NT2/D1 (cell line): ENCODE measurements around the gene BAZ2B.

ENCODE experiments used
- DNase-seq: peaks from one replicate; pipeline ENCODE4 v3.0.0-alpha.2; 2011; ENCODE audit warnings: low read depth, low spot score
- H3K27me3 ChIP-seq: 2 replicates; pipeline ENCODE4 v1.6.0; 2011; ENCODE audit warnings: mild to moderate bottlenecking; ENCODE audit not compliant: insufficient read length, insufficient read depth
- H3K36me3 ChIP-seq: 2 replicates; pipeline ENCODE4 v1.6.1; 2011; ENCODE audit warnings: mild to moderate bottlenecking, low read length, mixed read lengths; ENCODE audit not compliant: insufficient read depth, insufficient read length
- H3K4me1 ChIP-seq: 2 replicates; pipeline ENCODE4 v1.5.1; 2011; ENCODE audit not compliant: insufficient read depth, insufficient read length
- H3K4me3 ChIP-seq: 2 replicates; pipeline ENCODE4 v1.5.1; 2011; ENCODE audit warnings: low read depth; ENCODE audit not compliant: insufficient read length
- H3K9ac ChIP-seq: 2 replicates; pipeline ENCODE4 v1.6.0; 2011; ENCODE audit warnings: low read depth; ENCODE audit not compliant: insufficient read length
- H3K9me3 ChIP-seq: 2 replicates; pipeline ENCODE4 v1.5.1; 2011; ENCODE audit warnings: mild to moderate bottlenecking, low read length; ENCODE audit not compliant: insufficient read depth
- SUZ12 ChIP-seq: IDR thresholded peaks from 2 replicates; pipeline ENCODE4 v1.6.1; 2011; ENCODE audit not compliant: insufficient read length, insufficient read depth; ENCODE audit errors: extremely low read depth
- YY1 ChIP-seq: IDR thresholded peaks from 2 replicates; pipeline ENCODE4 v1.6.1; 2011; ENCODE audit not compliant: insufficient read length, insufficient read depth
- ZNF274 ChIP-seq: IDR thresholded peaks from 2 replicates; pipeline ENCODE4 v1.6.1; 2011; ENCODE audit warnings: mild to moderate bottlenecking, low read depth, low read length

BAZ2B gene

GRCh38 chr2:159648643-159649042, 32.3 kb upstream of the BAZ2B start:
- no peak for DNase-seq
- Histone ChIP-seq H3K9ac (no peak overlapping the region), H3K4me3 (no peak overlapping the region), H3K9me3 (peaks cover 20% of the 10 kb centered on the region; the same call in 1 of the 2 replicates), H3K36me3 (no peaks in the 10 kb centered on the region), H3K4me1 (no peaks in the 10 kb centered on the region), H3K27me3 (no peaks in the 10 kb centered on the region)
- TF ChIP-seq SUZ12 = no peak
- no peak for TF ChIP-seq ZNF274
- no peak for TF ChIP-seq YY1

- Histone ChIP-seq H3K4me1 (no peaks in the 10 kb centered on the region), H3K9ac (no peak overlapping the region), H3K36me3 (no peaks in the 10 kb centered on the region), H3K27me3 (no peaks in the 10 kb centered on the region), H3K9me3 (peaks cover 20% of the 10 kb centered on the region; the same call in 1 of the 2 replicates), H3K4me3 (no peak overlapping the region)
- TF ChIP-seq SUZ12 (no peak), ZNF274 (no peak), YY1 (no peak)
- no peak for DNase-seq
These were observed 31.3 kb upstream of the BAZ2B start for GRCh38 chr2:159647667-159648066.

GRCh38 chr2:159640176-159640575, 23.8 kb upstream of the BAZ2B start:
- TF ChIP-seq ZNF274 (no peak), YY1 (no peak), SUZ12 (no peak)

GRCh38 chr2:159639712-159640111, 23.4 kb upstream of the BAZ2B start:
- H3K9ac ChIP-seq = no peak overlapping the region
- DNase-seq = no peak
- no peak overlapping the region for H3K4me3 ChIP-seq
- H3K4me1 ChIP-seq = no peaks in the 10 kb centered on the region
- no peak for TF ChIP-seq ZNF274
- TF ChIP-seq YY1 = no peak
- no peak for TF ChIP-seq SUZ12
- H3K36me3 ChIP-seq = no peaks in the 10 kb centered on the region
- H3K27me3 ChIP-seq = no peaks in the 10 kb centered on the region
- H3K9me3 ChIP-seq = peaks cover 10% of the 10 kb centered on the region; the same call in 1 of the 2 replicates

More at GRCh38 chr2:159640176-159640575, 23.8 kb upstream of the BAZ2B start:
- Histone ChIP-seq H3K9ac (no peak overlapping the region), H3K9me3 (peaks cover 15% of the 10 kb centered on the region; the same call in 1 of the 2 replicates), H3K4me1 (no peaks in the 10 kb centered on the region), H3K36me3 (no peaks in the 10 kb centered on the region), H3K4me3 (no peak overlapping the region), H3K27me3 (no peaks in the 10 kb centered on the region)
- DNase-seq = no peak

GRCh38 chr2:159639071-159639470, 22.7 kb upstream of the BAZ2B start:
- TF ChIP-seq ZNF274 = no peak
- TF ChIP-seq SUZ12 = no peak
- TF ChIP-seq YY1 = no peak
- no peak for DNase-seq
- no peaks in the 10 kb centered on the region for H3K4me1 ChIP-seq
- H3K9me3 ChIP-seq = peaks cover 3% of the 10 kb centered on the region; the same call in 1 of the 2 replicates
- H3K27me3 ChIP-seq = no peaks in the 10 kb centered on the region
- no peak overlapping the region for H3K9ac ChIP-seq
- H3K4me3 ChIP-seq = no peak overlapping the region
- H3K36me3 ChIP-seq = no peaks in the 10 kb centered on the region

GRCh38 chr2:159637988-159638501, 21.7 kb upstream of the BAZ2B start:
- H3K27me3 ChIP-seq = no peaks in the 10 kb centered on the region
- TF ChIP-seq YY1 (no peak), SUZ12 (no peak), ZNF274 (no peak)
- no peaks in the 10 kb centered on the region for H3K36me3 ChIP-seq
- H3K4me1 ChIP-seq = no peaks in the 10 kb centered on the region
- H3K4me3 ChIP-seq = no peak overlapping the region
- no peaks in the 10 kb centered on the region for H3K9me3 ChIP-seq
- no peak for DNase-seq
- no peak overlapping the region for H3K9ac ChIP-seq

- no peak for DNase-seq
- no peaks in the 10 kb centered on the region for H3K4me1 ChIP-seq
- no peak overlapping the region for H3K4me3 ChIP-seq
- H3K9me3 ChIP-seq = no peaks in the 10 kb centered on the region
- H3K36me3 ChIP-seq = no peaks in the 10 kb centered on the region
- H3K9ac ChIP-seq = no peak overlapping the region
- no peak for TF ChIP-seq YY1
- TF ChIP-seq SUZ12 = no peak
- TF ChIP-seq ZNF274 = no peak
- H3K27me3 ChIP-seq = no peaks in the 10 kb centered on the region
These were observed 20.9 kb upstream of the BAZ2B start for GRCh38 chr2:159637240-159637639.
